Tibial nerve (tissue), 4 donors: ENCODE results near the gene ITGAD.

ENCODE experiments used
- CTCF ChIP-seq, 5 experiments: fragments of 200-600 bp in 3 of 5; fragments of 450-650 bp in 2 of 5; sonication (generic) in 3 of 5; IDR thresholded peaks; one replicate each; pipeline ENCODE4 v1.5.1; 2016 to 2019; ENCODE audit warnings: antibody characterized with exemption in 5 of 5, mild to moderate bottlenecking in 3 of 5, moderate library complexity in 2 of 5
- EP300 ChIP-seq, 2 donors: sonication (generic); formaldehyde crosslinking; IDR thresholded peaks; one replicate each; pipeline ENCODE4 v1.6.1; 2017; ENCODE audit warnings: antibody characterized with exemption in 2 of 2, mild to moderate bottlenecking in 1 of 2

- TF ChIP-seq CTCF (IDR thresholded peaks at IDR 0.05) (no peak), EP300 (IDR thresholded peaks at IDR 0.05) (no peak)
Measured at GRCh38 chr16:31360251-31360650, 32.9 kb upstream of the ITGAD start.
